Progenitor cell of endocrine pancreas (in vitro differentiated cells): ENCODE data around the gene TRIM33. TPM values are rescaled to one million over a fixed set of nuclear protein-coding genes. Genes with fewer than 3 reads are reported as not detected.

Experiments
- total RNA-seq: library from RNA; stranded (reverse); gene quantifications from 2 replicates; pipeline ENCODE4 v1.2.1, GENCODE V29; 2021

The TRIM33 gene
- total RNA-seq, 1 donor from 2014 or later, result 66.5 TPM

Other genes starting within 250 kb of the TRIM33 start
- 57.6 and 58.5 TPM in 2 replicates for gene BCAS2, start 70.4 kb upstream of the TRIM33 start, total RNA-seq
- gene DENND2C, start 158.8 kb upstream of the TRIM33 start, total RNA-seq, result 10.4 and 10.6 TPM in 2 replicates
- gene AMPD1, start 184.3 kb upstream of the TRIM33 start, total RNA-seq, result not detected in 2 replicates
- 58.9 and 59.1 TPM in 2 replicates for gene NRAS, start 205.6 kb upstream of the TRIM33 start, total RNA-seq
- gene CSDE1, start 246.8 kb upstream of the TRIM33 start, total RNA-seq, result 606 and 628 TPM in 2 replicates